Esophagus squamous epithelium (tissue), 4 donors: ENCODE results near the gene CCND2.

Experiments
- CTCF ChIP-seq, 6 experiments: fragments of 450-650 bp in 4 of 6; fragments of 200-600 bp in 2 of 6; sonication (generic) in 2 of 6; IDR thresholded peaks; one replicate each; pipeline ENCODE4 v1.5.1; 2016 to 2019; ENCODE audit warnings: antibody characterized with exemption in 6 of 6, mild to moderate bottlenecking in 4 of 6, moderate library complexity in 4 of 6
- POLR2A ChIP-seq, 4 donors: fragments of 450-650 bp; IDR thresholded peaks; one replicate each; pipeline ENCODE4 v1.6.1; 2017; ENCODE audit warnings: antibody characterized with exemption in 4 of 4, mild to moderate bottlenecking in 4 of 4, moderate library complexity in 3 of 4

DNA sequence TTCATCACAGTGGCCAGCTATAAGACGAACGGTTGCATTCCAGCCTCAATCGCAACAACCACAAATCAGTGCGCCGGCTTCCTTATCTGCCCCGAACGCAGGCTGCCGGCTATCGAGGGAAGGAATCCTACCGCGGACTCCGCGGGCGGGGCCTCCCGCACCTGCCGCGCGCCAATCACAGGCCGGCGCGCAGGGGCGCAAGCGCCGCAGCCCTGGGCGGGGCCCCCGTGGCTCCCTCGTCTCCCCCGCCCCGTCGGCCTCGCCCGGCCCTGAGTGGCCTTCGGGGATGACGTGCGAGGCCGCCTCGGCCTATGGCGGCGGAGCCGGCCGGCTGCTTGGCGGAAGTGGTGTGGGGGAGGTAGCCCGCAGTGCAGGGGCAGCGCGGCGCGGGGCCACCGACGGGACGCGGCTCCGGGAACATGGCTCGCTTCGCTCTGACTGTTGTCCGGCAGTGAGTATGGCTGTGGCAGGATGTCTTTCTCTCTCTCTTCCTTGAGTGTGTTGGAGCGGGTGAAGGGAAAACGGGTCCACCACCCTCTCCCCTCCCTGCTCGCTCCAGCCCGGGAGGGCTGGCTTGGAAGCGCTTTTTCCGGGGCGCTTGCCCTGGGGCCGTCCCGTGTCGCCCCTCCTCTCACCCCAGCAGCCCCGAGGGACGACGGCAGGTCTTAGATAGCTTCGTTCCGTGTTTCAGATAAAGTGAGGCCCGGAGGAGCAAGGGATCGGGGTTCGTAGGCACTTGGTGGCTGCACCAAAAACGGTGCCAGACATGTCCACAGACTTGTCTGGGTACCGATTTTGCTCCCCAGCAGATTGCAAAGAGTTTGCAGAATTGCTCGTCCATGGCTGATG is 47.5 kb downstream of the CCND2 start, which contains the start of gene TIGAR:
- TF ChIP-seq CTCF (IDR thresholded peaks at IDR 0.05) (peak in 1 of 6 experiments; percentile 8), POLR2A (IDR thresholded peaks at IDR 0.05) (peak in 3 of 4 donors; percentile 68 to 87 (median 81))
